ENCODE measurements around the gene GTF2H1.

DNA sequence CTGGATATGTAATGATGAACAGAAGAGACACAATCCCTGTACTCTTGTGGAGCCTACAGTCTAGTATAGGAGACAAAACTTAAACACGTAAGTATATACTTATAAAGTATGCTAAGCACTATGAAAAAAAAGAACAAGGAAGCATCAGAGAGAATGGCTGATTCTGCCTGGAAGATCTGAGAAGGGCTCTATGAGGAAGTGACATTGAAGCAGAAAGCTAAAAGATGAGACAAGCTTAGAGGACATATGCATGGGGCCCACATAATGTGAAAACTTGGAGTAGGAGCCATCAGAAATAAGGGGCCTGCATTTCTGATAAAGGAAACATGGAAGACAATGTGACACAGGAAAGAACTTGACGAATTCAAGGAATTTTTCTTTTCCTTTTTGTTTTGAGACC lies 39.7 kb upstream of the GTF2H1 start:
- TF ChIP-seq ZNF274 (IDR thresholded peaks at IDR 0.05; ENCODE audit: low read depth, low read length), result no peak
- TF ChIP-seq YY1 (IDR thresholded peaks at IDR 0.05; ENCODE audit: insufficient read depth, insufficient read length), result no peak
- no peak for TF ChIP-seq SUZ12 (IDR thresholded peaks at IDR 0.05; ENCODE audit: extremely low read depth, insufficient read depth, insufficient read length)

All from NT2/D1 (cell line).